NCI-H1092 (cell line): ENCODE results near the gene LRRK1.

Experiments
- DNase-seq: peaks from one replicate; lab custom pipeline; 2025; lab: John Stamatoyannopoulos, UW

Gene LRRK1

DNA sequence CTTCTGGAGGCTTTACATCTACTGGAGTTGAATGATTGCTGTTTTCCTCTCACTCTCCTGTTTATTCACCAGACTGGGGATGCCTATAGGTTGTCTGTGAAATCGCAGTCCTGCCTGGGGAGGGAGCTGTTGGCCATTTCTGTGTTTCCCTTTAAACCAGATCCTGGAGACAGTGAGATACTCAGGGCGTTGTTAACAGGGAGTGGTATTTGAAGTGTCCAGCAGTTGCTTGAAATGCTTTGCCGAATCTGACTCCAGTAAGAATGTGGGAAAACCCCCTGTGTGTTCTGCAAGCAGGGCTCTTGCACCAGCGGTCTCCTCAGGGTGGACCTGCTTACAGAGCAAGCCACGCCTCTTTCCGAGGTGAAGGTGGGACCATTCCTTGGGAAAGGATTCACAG is 4.3 kb upstream of the LRRK1 start:
- DNase-seq, result no peak

DNA sequence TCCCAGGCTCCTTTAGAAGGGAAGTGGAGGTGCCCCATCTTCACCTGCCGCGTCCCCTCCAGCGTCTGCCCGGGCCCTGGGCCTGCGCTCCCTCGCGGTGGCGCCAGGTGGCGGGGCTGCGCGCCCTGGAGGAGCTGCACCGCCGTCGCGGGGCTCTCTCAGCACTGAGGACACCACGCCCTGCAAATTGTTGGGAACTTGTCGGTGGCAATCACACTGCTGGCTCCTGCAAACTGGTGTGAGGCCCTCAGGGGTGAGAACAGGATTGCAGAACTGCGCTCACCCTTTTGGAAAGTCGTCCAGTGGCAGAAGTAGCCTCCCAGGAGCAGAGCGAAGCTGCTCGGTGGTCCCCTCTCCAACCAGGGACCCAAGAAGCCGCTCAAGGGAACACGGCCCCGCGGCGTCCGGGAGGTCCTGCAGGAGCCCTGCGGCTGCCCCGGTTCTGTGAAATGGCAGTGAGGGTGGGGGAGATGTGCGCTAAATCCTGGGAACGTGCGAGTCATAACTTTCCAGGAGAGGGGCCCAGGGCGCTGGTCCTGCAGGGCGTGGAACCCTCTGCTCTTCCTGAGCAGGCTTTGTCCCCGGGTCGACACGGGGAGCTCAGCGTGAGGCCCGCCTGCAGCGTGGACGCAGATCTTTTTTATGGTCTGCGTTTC is 995 bp upstream of the LRRK1 start:
- DNase-seq, result no peak

DNA sequence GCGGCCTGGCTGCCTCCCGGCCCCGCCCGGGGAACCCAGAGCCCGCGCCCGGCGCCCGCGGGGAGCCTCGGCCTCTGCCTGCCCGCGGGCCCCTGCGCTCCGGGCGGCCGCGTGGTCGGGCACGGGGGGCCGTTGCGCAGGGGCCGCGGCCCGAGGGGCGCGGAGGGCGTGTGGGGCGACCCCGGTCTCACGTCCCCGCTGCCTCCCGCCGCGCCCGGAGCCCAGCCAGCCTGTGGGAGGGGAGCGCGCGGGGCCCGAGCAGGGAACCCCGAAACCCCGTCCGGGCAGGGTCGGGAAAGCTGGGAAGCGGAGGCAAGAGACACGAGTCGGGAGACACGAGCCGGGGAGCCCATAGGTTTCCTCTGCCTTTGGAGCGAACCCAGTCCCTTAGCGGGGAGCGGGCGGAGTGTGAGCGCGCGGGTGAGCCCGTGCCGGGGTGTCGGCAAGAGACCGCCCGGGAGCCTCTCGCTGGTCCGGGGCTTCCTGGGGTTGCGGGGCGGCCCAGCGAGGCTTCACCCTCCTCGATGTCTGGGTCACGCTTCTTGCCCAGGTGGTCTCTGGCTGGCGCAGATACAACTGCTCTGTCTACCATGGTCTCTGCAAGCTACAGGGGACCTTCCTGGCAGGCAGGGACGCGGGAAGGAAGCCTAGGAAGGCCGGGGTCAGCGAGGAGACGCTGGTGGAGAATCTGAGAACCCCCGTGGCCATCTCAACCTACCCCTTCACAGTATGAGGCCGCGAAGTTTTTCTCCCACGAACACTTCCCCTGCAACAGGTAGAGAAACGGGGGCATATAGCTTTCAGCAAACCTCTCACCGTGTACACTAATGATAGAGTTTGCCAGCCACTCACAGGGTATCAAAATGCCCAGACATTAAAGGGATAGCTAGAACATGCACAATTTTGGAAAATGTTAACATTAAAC is 586 bp downstream of the LRRK1 start:
- no peak for DNase-seq

DNA sequence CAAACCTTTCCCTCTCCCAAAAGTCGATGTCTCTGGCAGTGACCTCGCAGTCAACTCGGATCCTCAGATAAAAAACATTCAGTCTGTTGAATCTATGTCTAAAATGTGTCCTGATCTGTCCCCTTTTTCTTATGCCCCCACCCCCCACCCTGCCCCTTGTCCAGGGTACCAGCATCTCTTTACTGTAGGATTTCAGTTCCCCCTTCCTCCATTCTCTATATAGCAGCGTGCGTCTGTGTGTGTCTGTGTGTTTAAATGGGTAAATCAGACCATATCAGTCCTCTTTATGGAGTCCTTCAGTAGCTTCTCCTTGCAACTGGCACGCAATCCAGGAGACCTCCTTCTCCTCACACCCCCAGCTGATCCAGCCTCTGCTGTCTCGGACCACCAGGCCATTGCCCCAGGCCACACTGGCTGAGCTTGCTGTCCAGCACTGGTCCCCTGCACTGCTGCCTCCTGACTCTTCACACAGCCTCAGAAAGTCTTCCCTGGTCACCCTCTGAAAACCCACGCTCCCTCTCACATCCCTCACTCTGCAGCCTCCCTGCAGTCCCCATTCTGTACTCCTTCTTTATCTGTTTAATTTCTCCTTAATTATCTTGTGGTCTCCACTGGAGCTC is 1.5 kb downstream of the LRRK1 start:
- no peak for DNase-seq

DNA sequence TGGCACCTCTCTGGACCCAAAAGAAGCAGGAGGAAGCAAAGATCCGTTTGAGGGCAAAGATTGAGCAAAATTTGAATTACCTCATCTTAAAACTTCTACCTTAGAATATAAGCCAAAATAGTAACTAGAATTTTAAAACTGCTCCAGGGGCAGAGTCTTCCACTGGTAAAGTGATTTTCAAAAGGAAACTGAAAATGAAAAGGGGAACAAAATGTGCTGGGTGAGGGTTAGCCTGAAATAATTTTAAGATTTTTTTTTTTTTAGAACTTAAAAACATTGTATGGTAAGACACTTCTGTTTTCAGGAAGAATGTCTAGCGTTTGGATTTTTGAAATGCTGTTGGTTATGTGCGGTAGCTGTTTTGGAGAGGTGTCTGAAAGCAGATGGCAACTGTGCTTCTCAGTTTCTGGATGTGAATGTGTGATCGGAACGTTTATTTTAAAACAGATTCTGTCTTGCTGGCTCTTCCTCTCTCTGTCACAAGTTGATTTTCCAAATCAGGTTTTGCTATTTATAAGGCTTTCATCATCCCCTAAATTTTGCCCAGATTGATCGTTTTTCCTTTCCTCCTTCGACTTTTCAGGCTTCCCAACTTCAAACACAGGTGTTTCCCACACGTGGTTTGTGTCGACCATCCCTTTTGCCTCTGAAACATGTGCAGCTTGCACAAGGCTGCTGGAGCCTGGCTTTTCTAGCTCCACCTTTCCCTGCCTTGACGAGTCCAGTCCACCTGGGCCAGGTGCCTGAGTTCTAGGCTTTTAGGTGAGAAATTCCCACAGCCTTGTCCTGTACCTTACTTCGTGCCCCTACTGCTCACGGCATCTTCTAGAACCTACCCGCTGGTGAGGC is 3.3 kb downstream of the LRRK1 start:
- DNase-seq, result no peak

DNA sequence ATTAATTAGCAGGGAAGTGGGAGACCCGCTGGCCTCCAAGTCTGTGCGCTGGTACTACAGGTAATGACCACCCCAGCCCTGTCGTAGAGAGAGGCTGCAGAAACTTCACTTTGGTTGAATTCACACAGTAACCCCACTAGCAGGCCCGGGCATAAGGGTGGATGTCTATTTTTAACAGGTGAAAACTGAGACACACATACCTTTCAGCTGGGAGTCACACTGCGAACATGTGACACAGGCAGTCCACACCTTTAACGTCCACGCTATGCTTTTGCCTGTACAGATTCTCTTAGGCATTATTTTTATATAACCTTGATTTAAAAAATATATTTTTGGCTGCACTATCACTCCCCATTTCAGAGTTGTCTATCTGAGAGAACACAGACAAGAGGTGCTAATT is 3.9 kb downstream of the LRRK1 start:
- no peak for DNase-seq

DNA sequence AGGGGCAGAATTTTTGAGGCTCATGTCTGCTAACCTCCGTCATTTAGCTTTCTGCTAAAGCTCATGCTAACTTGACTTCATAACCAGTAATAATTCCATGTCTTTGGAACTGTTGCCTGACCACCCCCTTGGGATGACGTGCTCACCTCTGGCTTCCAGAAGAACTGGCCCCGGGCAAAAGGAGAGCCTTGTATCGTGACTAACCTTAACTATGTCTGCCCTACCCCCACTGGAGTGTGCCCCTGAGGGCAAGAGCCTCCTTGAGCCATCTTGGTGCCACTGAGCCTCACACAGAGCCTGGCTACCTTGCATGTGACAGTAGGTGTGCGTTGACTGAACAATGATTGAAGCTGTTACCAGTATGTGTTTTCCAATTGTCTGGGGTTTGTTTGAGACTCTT is 4.7 kb downstream of the LRRK1 start:
- DNase-seq, result no peak

DNA sequence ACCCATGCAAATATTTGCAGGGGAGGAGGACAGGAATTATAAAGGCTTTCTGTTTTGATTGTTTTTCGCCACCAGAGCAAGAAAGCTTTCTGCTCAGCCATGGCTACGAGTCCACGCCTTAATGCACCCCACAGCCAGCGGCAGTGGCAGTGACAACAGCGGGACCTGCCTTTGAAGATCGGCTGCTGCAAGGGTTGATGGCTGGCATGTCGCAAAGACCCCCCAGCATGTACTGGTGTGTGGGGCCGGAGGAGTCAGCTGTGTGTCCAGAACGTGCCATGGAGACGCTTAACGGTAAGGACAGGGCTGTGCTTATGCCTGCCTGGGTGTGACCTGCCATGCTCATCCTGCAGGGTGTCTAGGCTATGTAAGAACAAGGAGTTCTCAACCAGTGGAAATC is 5.3 kb downstream of the LRRK1 start:
- DNase-seq, result no peak

DNA sequence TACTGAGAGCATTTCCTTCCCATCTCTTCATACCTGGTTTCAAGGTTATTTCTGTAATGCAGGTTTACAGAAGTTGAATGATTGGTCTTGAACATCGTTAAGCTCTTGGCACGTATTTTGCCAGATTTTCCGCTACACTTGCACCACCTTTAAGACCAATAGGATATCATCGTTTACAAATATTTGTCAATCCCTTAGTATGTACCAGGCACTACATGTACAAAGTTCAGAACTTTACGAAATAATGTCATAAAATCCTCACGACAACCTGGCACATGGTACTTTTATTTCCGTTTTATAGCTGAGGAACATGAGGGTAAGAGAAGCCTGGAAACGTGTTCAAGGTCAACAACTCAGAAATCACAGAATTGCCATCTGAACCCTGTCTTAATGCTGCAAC is 6.3 kb downstream of the LRRK1 start:
- DNase-seq, result no peak

DNA sequence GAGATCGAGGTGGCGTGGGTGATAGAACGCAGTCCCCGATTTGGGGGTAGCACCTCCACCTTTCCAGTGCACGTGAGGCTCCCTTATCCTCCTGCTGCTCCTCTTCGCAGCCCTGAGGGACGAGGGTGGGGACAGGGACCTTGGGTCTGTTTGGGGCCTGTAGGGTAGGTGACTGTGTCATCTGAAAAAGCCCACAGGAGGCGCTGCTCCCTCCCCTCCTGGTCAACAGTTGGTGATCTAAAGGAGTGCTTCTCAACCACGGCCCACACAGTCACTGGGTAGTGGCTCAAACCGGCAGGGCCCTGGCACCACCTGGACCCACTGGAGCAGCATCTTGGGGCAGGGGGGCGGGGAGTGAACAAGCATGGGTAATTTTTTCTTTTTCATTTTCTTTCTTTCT is 7.1 kb downstream of the LRRK1 start:
- no peak for DNase-seq

DNA sequence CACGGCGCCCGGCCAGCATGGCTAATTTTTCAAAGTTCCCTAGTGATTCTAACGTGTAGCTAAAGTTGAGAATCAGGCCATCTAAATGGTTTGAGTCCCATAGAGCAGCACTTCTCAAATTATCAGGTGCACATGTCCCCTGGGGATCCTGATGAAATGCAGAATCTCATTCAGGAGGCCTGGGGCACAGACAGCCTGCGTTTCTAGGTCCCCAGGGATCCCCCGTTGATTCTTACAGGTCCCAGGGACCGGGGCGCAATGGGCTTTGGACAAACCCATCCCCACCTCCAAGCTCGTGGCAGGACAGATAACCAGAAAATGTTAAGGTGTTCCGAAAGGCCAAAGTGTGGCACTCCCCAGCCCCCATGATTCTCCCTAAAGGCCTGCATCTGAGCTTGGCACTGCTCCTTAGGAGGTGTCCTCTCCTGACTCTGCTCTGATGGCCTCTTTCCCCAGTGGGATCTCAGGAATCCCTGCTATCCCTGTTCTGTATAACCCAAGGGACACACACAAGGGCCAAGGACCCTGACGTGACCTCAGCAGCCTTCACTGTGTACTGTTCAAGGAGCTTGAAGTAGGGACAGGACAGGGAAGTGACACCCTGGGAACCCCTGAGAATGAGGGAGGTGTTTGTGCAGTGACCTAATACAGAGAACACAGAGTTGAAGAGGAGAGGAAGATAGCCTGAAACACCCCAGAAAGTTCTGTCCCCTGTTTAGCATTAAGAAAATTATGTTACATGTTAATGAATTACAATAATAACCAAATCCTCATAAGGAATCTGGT is 8.0 kb downstream of the LRRK1 start:
- DNase-seq, result no peak

DNA sequence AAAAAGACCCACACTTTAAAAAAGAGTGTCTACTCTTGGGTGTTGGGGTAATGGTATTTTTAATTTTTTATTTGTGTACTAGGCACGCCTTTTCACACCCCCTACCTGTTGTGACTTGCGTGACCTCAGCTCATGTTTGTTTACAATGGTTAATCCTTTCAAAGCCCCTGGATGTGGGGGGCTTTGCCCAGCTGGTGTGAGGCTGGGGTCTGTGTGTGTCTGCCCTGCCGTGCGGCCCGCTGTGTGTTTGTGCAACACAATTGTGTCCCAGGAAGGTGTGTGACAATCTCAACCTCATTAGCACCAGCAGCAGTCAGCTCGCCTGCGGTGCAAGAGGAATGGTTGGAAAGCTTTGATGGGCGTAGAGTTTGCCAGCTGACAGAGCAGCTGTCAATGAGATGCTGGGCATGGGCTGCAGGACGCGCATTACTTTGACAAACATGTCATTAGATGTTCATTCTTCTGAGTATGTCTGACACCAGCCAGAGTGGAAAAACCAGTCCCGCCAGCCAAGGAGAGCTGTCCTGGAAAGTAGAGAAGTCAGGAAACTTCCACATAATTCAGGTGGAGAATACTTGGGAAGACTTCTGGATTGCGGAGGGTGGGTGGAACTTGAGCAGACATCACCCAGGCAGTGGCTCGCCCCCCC is 9.6 kb downstream of the LRRK1 start:
- DNase-seq, result no peak

DNA sequence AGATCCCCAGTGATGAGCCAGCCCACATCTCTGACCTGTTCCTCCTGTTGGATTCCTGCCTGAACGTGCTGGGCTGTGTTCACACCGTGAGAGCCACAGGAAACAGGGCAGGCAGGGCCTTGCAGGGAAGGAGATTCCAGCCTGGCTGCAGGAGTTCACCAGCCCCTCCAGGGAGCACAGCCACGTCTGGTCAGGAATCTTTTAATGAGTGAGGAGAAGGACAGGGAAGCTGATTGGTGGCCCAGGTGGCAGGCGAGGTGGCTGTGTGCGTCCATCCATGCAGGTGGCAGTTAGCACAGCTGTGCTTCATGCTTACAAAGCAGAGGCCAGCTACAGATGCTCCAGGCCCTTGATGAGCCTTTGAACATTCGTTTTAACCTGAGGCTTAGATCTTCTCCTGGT is 10.5 kb downstream of the LRRK1 start:
- no peak for DNase-seq

DNA sequence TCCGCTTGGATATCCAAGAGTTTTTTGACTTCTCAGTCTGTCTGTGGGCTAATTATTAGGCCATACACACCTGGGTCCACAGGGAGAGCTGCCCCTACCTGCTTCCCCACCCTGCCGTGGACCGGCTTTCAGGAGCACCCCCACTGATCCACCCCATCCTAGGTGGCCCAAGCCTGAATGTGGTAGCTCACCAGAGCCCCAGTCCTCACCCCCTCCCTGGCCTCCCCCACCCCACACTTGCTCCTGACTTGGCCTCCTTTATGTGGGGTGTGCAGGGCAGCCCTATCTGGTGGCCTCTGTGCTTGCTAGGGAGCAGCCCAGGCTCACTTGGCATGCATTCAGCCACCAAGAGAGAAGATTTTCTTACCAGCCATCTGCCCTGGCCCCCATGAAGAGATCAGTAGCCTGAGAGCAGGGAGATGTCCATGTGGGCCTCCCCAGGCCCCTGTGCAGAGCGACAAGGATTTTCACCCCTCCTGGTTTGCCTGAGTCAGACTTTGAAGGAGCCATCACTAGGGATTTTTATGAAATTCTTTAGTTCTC is 11.2 kb downstream of the LRRK1 start:
- DNase-seq, result no peak

DNA sequence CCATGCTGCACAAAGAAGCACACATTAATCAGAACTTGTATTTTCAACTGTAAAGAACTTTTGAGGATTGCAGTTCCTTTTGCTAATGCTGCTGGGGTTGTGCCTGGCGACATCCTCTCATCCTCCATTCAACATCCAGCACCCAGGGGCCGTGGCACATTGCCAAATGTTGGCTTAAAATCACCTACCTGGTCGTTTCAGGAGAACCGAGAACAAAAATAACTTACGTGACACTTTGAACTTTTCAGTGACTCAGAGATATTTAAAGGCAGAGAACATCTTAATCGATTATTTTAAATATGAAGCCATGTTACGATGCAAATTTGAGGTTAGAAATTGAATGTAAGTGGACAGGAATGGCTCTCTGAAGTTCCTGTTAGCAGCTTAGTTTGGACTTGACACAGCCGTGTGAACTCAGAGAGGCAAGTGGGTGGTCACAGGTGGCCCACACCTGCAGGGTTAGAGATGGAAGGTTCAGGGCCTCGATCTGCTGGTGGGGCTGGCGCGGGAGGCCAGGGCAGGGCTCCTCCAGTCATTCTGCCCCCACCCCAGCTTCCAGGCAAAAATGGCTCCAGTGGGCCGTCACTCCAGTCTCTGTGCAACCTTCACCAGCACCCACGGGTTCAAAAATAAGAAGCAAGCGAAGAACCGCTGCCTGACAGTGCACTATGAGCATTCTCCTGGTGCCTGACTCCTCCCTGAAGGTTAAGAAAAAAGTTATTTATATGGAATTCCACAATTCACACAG is 12.2 kb downstream of the LRRK1 start:
- no peak for DNase-seq

DNA sequence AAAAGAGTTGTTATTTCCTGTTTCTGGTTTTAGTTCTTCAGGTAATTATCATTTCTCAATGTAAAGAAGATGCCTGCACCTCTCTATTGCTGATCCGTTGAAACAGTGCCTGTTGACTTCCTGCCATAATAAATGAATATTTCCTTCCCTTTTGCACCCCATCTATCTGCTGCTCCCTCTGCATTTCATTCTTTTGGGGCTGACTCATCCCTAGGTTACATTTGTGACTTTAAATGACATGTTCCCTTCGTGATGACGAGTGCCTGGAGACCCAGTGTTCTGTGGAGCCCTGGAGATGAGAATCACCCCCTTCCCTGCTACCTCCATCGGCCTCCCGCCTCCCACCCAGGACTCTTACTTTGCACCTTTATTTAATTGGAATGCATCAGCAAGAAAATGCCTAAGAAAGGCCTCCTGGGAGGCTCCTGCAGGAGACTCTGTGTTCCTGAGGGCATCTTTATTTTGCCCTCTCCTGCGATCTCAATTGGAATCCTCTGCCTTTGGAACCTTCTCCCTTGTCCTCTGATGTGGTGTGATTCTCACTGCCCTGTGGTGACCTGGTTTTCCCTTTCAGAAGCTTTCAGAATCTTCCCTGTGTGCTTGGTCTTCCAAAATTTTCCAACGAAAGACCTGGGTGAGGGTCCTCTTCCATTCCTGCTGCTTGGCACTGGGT is 13.7 kb downstream of the LRRK1 start:
- DNase-seq, result no peak

DNA sequence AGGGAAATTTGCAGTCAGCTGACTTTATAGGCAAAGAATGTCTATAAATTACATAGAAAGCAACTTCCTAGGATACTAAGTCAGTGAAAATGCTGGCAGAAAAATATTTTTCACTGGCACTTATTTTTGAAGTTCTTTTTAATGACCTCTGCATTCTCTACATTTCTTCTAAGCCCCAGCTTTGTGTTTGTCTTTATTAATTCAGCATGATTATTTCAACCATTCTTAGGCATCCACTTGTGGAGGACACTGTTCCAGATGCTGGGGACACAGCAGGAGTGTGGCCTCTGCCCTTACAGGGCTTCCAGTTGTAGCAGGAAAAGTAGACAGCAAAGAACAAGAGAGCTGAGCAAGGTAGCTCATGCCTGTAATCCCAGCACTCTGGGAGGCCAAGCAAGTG is 15.0 kb downstream of the LRRK1 start:
- DNase-seq, result no peak

DNA sequence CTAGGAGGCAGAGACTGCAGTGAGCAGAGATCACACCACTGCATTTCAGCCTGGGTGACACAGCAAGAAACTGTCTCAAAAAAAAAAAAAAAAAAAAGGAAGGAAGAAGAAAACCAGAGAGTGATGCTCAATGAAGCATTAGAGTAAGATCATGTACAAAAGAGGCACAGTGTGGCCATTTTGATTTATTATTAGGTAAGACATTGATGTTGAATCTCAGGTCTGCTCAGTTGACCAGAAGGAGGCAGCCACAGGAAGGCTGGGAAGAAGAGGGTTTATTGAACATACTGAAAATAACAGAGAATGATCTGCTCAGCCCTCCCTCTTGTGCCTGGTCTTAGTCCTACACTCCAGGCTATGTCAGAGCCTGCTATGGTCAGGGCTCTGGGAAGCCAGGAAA is 15.6 kb downstream of the LRRK1 start:
- DNase-seq, result no peak

DNA sequence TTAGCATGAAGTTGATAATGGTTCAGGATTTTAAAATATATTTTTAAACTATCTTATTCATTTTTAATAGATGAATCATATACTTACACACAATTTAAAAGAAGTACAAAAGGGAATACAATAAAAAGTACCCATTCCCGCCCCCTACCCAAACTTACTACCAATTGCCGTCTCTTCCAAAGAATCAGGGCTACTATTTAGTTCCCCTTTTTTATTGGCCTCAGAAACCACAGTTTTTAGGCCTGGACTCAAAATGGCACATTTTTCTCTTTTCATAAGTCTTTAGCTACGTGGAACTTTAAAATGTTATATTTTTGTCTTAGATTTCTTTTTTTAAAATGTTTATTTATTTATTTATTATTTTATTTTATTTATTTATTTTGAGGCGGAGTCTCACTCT is 18.0 kb downstream of the LRRK1 start:
- no peak for DNase-seq
